HuH-7 (cell line): ENCODE data around the gene CASK.

Experiments
- DNase-seq: peaks from one replicate; pipeline ENCODE4 v3.0.0; 2011; ENCODE audit warnings: low spot score

CASK gene

DNA sequence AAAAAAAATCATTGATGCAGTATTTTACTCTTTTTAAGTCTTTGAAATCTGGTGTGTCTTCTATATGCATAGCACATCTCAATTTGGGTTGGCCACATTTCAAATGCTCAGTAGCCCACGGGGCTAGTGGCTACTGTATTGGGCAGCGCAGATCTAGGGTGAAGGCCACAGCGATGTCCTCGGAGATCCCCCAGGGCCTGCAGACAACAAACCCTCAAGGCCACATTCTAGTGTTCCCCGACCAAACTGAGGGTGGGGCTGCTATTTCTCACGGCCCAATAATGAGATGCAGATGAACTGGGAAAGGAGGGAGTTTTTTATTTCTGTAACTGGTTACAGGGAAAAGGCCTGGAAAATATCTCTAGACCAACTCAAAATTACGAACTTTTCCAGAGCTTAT lies 452.6 kb downstream of the CASK start:
- DNase-seq: no peak

GRCh38 chrX:41468647-41469323 lies 454.6 kb downstream of the CASK start:
- DNase-seq: no peak
